ENCODE data around the gene DOCK9.

DOCK9 gene

GRCh38 chr13:98781470-98781869 lies 196.4 kb downstream of the DOCK9 start:
- H3K79me1 ChIP-seq (replicated peaks; ENCODE audit: low read length, poor library complexity, severe bottlenecking), result no peaks in the 10 kb centered on the region
- H3K18ac ChIP-seq (ENCODE audit: low read depth in 1 of 2, low read length in 2 of 2), result no peak overlapping the region
- H3K4me3 ChIP-seq (ENCODE audit: insufficient read depth in 1 of 2, low read depth in 1 of 2, low read length in 2 of 2), result no peak overlapping the region
- no peak overlapping the region for H2BK12ac ChIP-seq (ENCODE audit: low read length in 2 of 2)
- H3K9ac ChIP-seq (ENCODE audit: low read length), result no peak overlapping the region
- H3K4ac ChIP-seq (ENCODE audit: low read depth in 1 of 2, low read length in 2 of 2), result no peak overlapping the region
- no peaks in the 10 kb centered on the region for H3K36me3 ChIP-seq (ENCODE audit: control insufficient read depth in 1 of 2, insufficient read depth in 2 of 2, low read depth in 1 of 2, low read length in 2 of 2)
- no peak for DNase-seq
- WGBS, result 82% methylated on average over 11 of the region's 11 CpGs
- H4K91ac ChIP-seq (ENCODE audit: low read length), result no peak overlapping the region
- no peak overlapping the region for H2AFZ ChIP-seq (ENCODE audit: low read depth, low read length)
- H3K27me3 ChIP-seq (ENCODE audit: control insufficient read depth in 1 of 2, insufficient read depth in 1 of 2, low read length in 2 of 2), result peaks cover 0 to 59% of the 10 kb centered on the region in 2 experiments
- no peak overlapping the region for H3K14ac ChIP-seq (ENCODE audit: low read length in 2 of 2)
- no peak overlapping the region for H2BK120ac ChIP-seq (ENCODE audit: low read depth, low read length)
- no peaks in the 10 kb centered on the region for H3K9me3 ChIP-seq (ENCODE audit: control insufficient read depth, low read length)
- no peak overlapping the region for H4K8ac ChIP-seq (ENCODE audit: low read length)
- no peak overlapping the region for H3K27ac ChIP-seq (ENCODE audit: low read length, poor library complexity, severe bottlenecking)
- no peak overlapping the region for H2BK5ac ChIP-seq (ENCODE audit: low read depth, low read length, poor library complexity, severe bottlenecking)
- no peak overlapping the region for H3K4me2 ChIP-seq (ENCODE audit: low read length, poor library complexity, severe bottlenecking)
- no peak overlapping the region for H3K23ac ChIP-seq (ENCODE audit: low read length in 2 of 2)
- no peak overlapping the region for H2BK15ac ChIP-seq (ENCODE audit: low read depth, poor library complexity, severe bottlenecking)
- no peaks in the 10 kb centered on the region for H3K4me1 ChIP-seq (ENCODE audit: control insufficient read depth, insufficient read depth, low read depth, low read length)
- no peak overlapping the region for H2AK5ac ChIP-seq (ENCODE audit: low read length, severe bottlenecking)

GRCh38 chr13:98781045-98781444 lies 196.8 kb downstream of the DOCK9 start:
- Histone ChIP-seq H3K27me3 (ENCODE audit: control insufficient read depth in 1 of 2, insufficient read depth in 1 of 2, low read length in 2 of 2) (peaks cover 0 to 54% of the 10 kb centered on the region in 2 experiments), H4K8ac (ENCODE audit: low read length) (no peak overlapping the region), H3K27ac (ENCODE audit: low read length, poor library complexity, severe bottlenecking) (no peak overlapping the region), H3K4ac (ENCODE audit: low read depth in 1 of 2, low read length in 2 of 2) (no peak overlapping the region), H3K4me2 (ENCODE audit: low read length, poor library complexity, severe bottlenecking) (no peak overlapping the region), H3K36me3 (ENCODE audit: control insufficient read depth in 1 of 2, insufficient read depth in 2 of 2, low read depth in 1 of 2, low read length in 2 of 2) (no peaks in the 10 kb centered on the region), H3K4me3 (ENCODE audit: insufficient read depth in 1 of 2, low read depth in 1 of 2, low read length in 2 of 2) (no peak overlapping the region), H2AK5ac (ENCODE audit: low read length, severe bottlenecking) (no peak overlapping the region), H2BK120ac (ENCODE audit: low read depth, low read length) (no peak overlapping the region), H3K23ac (ENCODE audit: low read length in 2 of 2) (no peak overlapping the region), H3K4me1 (ENCODE audit: control insufficient read depth, insufficient read depth, low read depth, low read length) (peaks cover 3% of the 10 kb centered on the region), H3K9ac (ENCODE audit: low read length) (no peak overlapping the region), H3K18ac (ENCODE audit: low read depth in 1 of 2, low read length in 2 of 2) (no peak overlapping the region), H3K9me3 (ENCODE audit: control insufficient read depth, low read length) (no peaks in the 10 kb centered on the region), H2AFZ (ENCODE audit: low read depth, low read length) (no peak overlapping the region), H3K79me1 (replicated peaks; ENCODE audit: low read length, poor library complexity, severe bottlenecking) (no peaks in the 10 kb centered on the region), H3K14ac (ENCODE audit: low read length in 2 of 2) (no peak overlapping the region), H2BK15ac (ENCODE audit: low read depth, poor library complexity, severe bottlenecking) (no peak overlapping the region), H4K91ac (ENCODE audit: low read length) (no peak overlapping the region), H2BK12ac (ENCODE audit: low read length in 2 of 2) (no peak overlapping the region), H2BK5ac (ENCODE audit: low read depth, low read length, poor library complexity, severe bottlenecking) (no peak overlapping the region)
- 73% methylated on average over 11 of the region's 11 CpGs for WGBS
- DNase-seq, result no peak

- 45% methylated on average over 2 of the region's 2 CpGs for WGBS
- DNase-seq, result no peak
- H2BK120ac ChIP-seq (ENCODE audit: low read depth, low read length), result no peak overlapping the region
- H3K36me3 ChIP-seq (ENCODE audit: control insufficient read depth in 1 of 2, insufficient read depth in 2 of 2, low read depth in 1 of 2, low read length in 2 of 2), result peaks cover 0 to under 1% of the 10 kb centered on the region in 2 experiments
- H3K27me3 ChIP-seq (ENCODE audit: control insufficient read depth in 1 of 2, insufficient read depth in 1 of 2, low read length in 2 of 2), result peaks cover 0 to 48% of the 10 kb centered on the region in 2 experiments
- no peak overlapping the region for H2AFZ ChIP-seq (ENCODE audit: low read depth, low read length)
- no peak overlapping the region for H3K4ac ChIP-seq (ENCODE audit: low read depth in 1 of 2, low read length in 2 of 2)
- H3K14ac ChIP-seq (ENCODE audit: low read length in 2 of 2), result no peak overlapping the region
- H2BK15ac ChIP-seq (ENCODE audit: low read depth, poor library complexity, severe bottlenecking), result no peak overlapping the region
- H3K23ac ChIP-seq (ENCODE audit: low read length in 2 of 2), result no peak overlapping the region
- H3K4me1 ChIP-seq (ENCODE audit: control insufficient read depth, insufficient read depth, low read depth, low read length), result peaks cover 7% of the 10 kb centered on the region
- no peaks in the 10 kb centered on the region for H3K79me1 ChIP-seq (replicated peaks; ENCODE audit: low read length, poor library complexity, severe bottlenecking)
- H2AK5ac ChIP-seq (ENCODE audit: low read length, severe bottlenecking), result no peak overlapping the region
- no peak overlapping the region for H3K9ac ChIP-seq (ENCODE audit: low read length)
- H4K8ac ChIP-seq (ENCODE audit: low read length), result no peak overlapping the region
- H3K4me3 ChIP-seq (ENCODE audit: insufficient read depth in 1 of 2, low read depth in 1 of 2, low read length in 2 of 2), result no peak overlapping the region
- no peak overlapping the region for H3K27ac ChIP-seq (ENCODE audit: low read length, poor library complexity, severe bottlenecking)
- H4K91ac ChIP-seq (ENCODE audit: low read length), result no peak overlapping the region
- no peak overlapping the region for H2BK12ac ChIP-seq (ENCODE audit: low read length in 2 of 2)
- no peaks in the 10 kb centered on the region for H3K9me3 ChIP-seq (ENCODE audit: control insufficient read depth, low read length)
- no peak overlapping the region for H2BK5ac ChIP-seq (ENCODE audit: low read depth, low read length, poor library complexity, severe bottlenecking)
- no peak overlapping the region for H3K4me2 ChIP-seq (ENCODE audit: low read length, poor library complexity, severe bottlenecking)
- no peak overlapping the region for H3K18ac ChIP-seq (ENCODE audit: low read depth in 1 of 2, low read length in 2 of 2)
These were observed 197.4 kb downstream of the DOCK9 start for GRCh38 chr13:98780451-98780850.

GRCh38 chr13:98779695-98780094 lies 198.2 kb downstream of the DOCK9 start:
- Histone ChIP-seq H3K4me2 (ENCODE audit: low read length, poor library complexity, severe bottlenecking) (no peak overlapping the region), H4K91ac (ENCODE audit: low read length) (no peak overlapping the region), H3K23ac (ENCODE audit: low read length in 2 of 2) (no peak overlapping the region), H3K4ac (ENCODE audit: low read depth in 1 of 2, low read length in 2 of 2) (no peak overlapping the region), H2BK120ac (ENCODE audit: low read depth, low read length) (no peak overlapping the region), H2BK12ac (ENCODE audit: low read length in 2 of 2) (no peak overlapping the region), H3K14ac (ENCODE audit: low read length in 2 of 2) (no peak overlapping the region), H2BK15ac (ENCODE audit: low read depth, poor library complexity, severe bottlenecking) (no peak overlapping the region), H2AFZ (ENCODE audit: low read depth, low read length) (no peak overlapping the region), H3K9ac (ENCODE audit: low read length) (no peak overlapping the region), H3K27me3 (ENCODE audit: control insufficient read depth in 1 of 2, insufficient read depth in 1 of 2, low read length in 2 of 2) (peaks cover 0 to 41% of the 10 kb centered on the region in 2 experiments), H3K9me3 (ENCODE audit: control insufficient read depth, low read length) (no peaks in the 10 kb centered on the region), H3K36me3 (ENCODE audit: control insufficient read depth in 1 of 2, insufficient read depth in 2 of 2, low read depth in 1 of 2, low read length in 2 of 2) (peaks cover 0 to 3% of the 10 kb centered on the region in 2 experiments), H3K4me1 (ENCODE audit: control insufficient read depth, insufficient read depth, low read depth, low read length) (peaks cover 8% of the 10 kb centered on the region), H2BK5ac (ENCODE audit: low read depth, low read length, poor library complexity, severe bottlenecking) (no peak overlapping the region), H4K8ac (ENCODE audit: low read length) (no peak overlapping the region), H3K79me1 (replicated peaks; ENCODE audit: low read length, poor library complexity, severe bottlenecking) (no peaks in the 10 kb centered on the region), H3K27ac (ENCODE audit: low read length, poor library complexity, severe bottlenecking) (no peak overlapping the region), H2AK5ac (ENCODE audit: low read length, severe bottlenecking) (no peak overlapping the region), H3K18ac (ENCODE audit: low read depth in 1 of 2, low read length in 2 of 2) (no peak overlapping the region), H3K4me3 (ENCODE audit: insufficient read depth in 1 of 2, low read depth in 1 of 2, low read length in 2 of 2) (no peak overlapping the region)
- DNase-seq, result no peak
- WGBS, result 96% methylated on average over 1 of the region's 1 CpG

Data from mesenchymal stem cell (in vitro differentiated cells and primary cell).